ENCODE results near the gene RPL21.
A peak's percentile ranks its signal among the peaks of the same experiment; 100 is the strongest.

The RPL21 gene

GRCh38 chr13:27261396-27261795 is 10.0 kb downstream of the RPL21 start:
- TF ChIP-seq CTCF (IDR thresholded peaks at IDR 0.05; ENCODE audit: low read depth, low read length), result no peak
- TF ChIP-seq MYC (IDR thresholded peaks at IDR 0.05; ENCODE audit: low read depth, low read length), result no peak
- no peak for TF ChIP-seq POLR2A (IDR thresholded peaks at IDR 0.05; ENCODE audit: extremely low read depth, insufficient read length)
- no peak for TF ChIP-seq MAX (IDR thresholded peaks at IDR 0.05; ENCODE audit: low read depth, low read length)
- DNase-seq (ENCODE audit: low read depth), result no peak
- H3K4me3 ChIP-seq (ENCODE audit: low read depth, low read length), result no peak overlapping the region

- DNase-seq (ENCODE audit: low read depth), result no peak
- TF ChIP-seq MAX (IDR thresholded peaks at IDR 0.05; ENCODE audit: low read depth, low read length), result no peak
- TF ChIP-seq MYC (IDR thresholded peaks at IDR 0.05; ENCODE audit: low read depth, low read length), result no peak
- no peak for TF ChIP-seq POLR2A (IDR thresholded peaks at IDR 0.05; ENCODE audit: extremely low read depth, insufficient read length)
- no peak for TF ChIP-seq CTCF (IDR thresholded peaks at IDR 0.05; ENCODE audit: low read depth, low read length)
Observed at GRCh38 chr13:27263438-27263837, 12.1 kb downstream of the RPL21 start.

GRCh38 chr13:27264181-27264580 is 12.8 kb downstream of the RPL21 start:
- no peak for TF ChIP-seq MAX (IDR thresholded peaks at IDR 0.05; ENCODE audit: low read depth, low read length)
- DNase-seq (ENCODE audit: low read depth), result no peak

More at GRCh38 chr13:27263438-27263837, 12.1 kb downstream of the RPL21 start:
- no peak overlapping the region for H3K4me3 ChIP-seq (ENCODE audit: low read depth, low read length)

GRCh38 chr13:27264648-27265047 is 13.3 kb downstream of the RPL21 start:
- no peak for DNase-seq (ENCODE audit: low read depth)
- H3K4me3 ChIP-seq (ENCODE audit: low read depth, low read length), result no peak overlapping the region
- TF ChIP-seq MYC (IDR thresholded peaks at IDR 0.05; ENCODE audit: low read depth, low read length) (no peak), MAX (IDR thresholded peaks at IDR 0.05; ENCODE audit: low read depth, low read length) (no peak)

More at GRCh38 chr13:27264181-27264580, 12.8 kb downstream of the RPL21 start:
- H3K4me3 ChIP-seq (ENCODE audit: low read depth, low read length), result no peak overlapping the region

- DNase-seq (ENCODE audit: low read depth), result no peak
- TF ChIP-seq MYC (IDR thresholded peaks at IDR 0.05; ENCODE audit: low read depth, low read length) (peak; percentile 55), POLR2A (IDR thresholded peaks at IDR 0.05; ENCODE audit: extremely low read depth, insufficient read length) (no peak), CTCF (IDR thresholded peaks at IDR 0.05; ENCODE audit: low read depth, low read length) (no peak), MAX (IDR thresholded peaks at IDR 0.05; ENCODE audit: low read depth, low read length) (peak; percentile 62)
- no peak overlapping the region for H3K4me3 ChIP-seq (ENCODE audit: low read depth, low read length)
Observed at GRCh38 chr13:27266917-27267316, 15.6 kb downstream of the RPL21 start.

GRCh38 chr13:27267596-27267995 is 16.2 kb downstream of the RPL21 start:
- no peak overlapping the region for H3K4me3 ChIP-seq (ENCODE audit: low read depth, low read length)
- TF ChIP-seq CTCF (IDR thresholded peaks at IDR 0.05; ENCODE audit: low read depth, low read length), result no peak
- no peak for TF ChIP-seq MYC (IDR thresholded peaks at IDR 0.05; ENCODE audit: low read depth, low read length)
- TF ChIP-seq POLR2A (IDR thresholded peaks at IDR 0.05; ENCODE audit: extremely low read depth, insufficient read length), result no peak
- no peak for TF ChIP-seq MAX (IDR thresholded peaks at IDR 0.05; ENCODE audit: low read depth, low read length)
- DNase-seq (ENCODE audit: low read depth), result no peak

Data from NB4 (cell line).